Ovary (tissue), 9 donors: ENCODE results near the gene SRD5A3. TPM values are rescaled to one million over a fixed set of nuclear protein-coding genes. Genes with fewer than 3 reads are reported as not detected.

Experiments
- DNase-seq, 5 donors: peaks; one replicate each; pipeline ENCODE4 v3.0.0-alpha.2; 2019 to 2020
- H3K27ac ChIP-seq, 2 donors: fragments of 200-600 bp; one replicate each; pipeline versions ENCODE4 v1.5.1 to v1.8.0; 2019 to 2022
- H3K27me3 ChIP-seq: fragments of 200-600 bp; one replicate; pipeline ENCODE4 v1.8.0; 2022
- H3K36me3 ChIP-seq: fragments of 200-600 bp; sonication (generic); one replicate; pipeline ENCODE4 v1.5.1; 2019
- H3K4me1 ChIP-seq: one replicate; pipeline ENCODE4 v1.8.1; 2013; ENCODE audit warnings: mild to moderate bottlenecking, moderate library complexity; ENCODE audit not compliant: insufficient read depth
- H3K4me3 ChIP-seq: fragments of 200-600 bp; sonication (generic); one replicate; pipeline ENCODE4 v1.5.1; 2017
- H3K9me3 ChIP-seq, 2 donors: fragments of 200-600 bp in 1 of 2; sonication (generic) in 1 of 2; one replicate each; pipeline versions ENCODE4 v1.5.1 to v1.8.1; 2013 to 2019; ENCODE audit warnings: mild to moderate bottlenecking in 1 of 2, moderate library complexity in 1 of 2
- EP300 ChIP-seq: sonication (generic); formaldehyde crosslinking; IDR thresholded peaks from one replicate; pipeline ENCODE4 v1.6.1; 2017; ENCODE audit warnings: antibody characterized with exemption
- POLR2A ChIP-seq: fragments of 450-650 bp; IDR thresholded peaks from one replicate; pipeline ENCODE4 v1.6.1; 2017; ENCODE audit warnings: antibody characterized with exemption, mild to moderate bottlenecking, moderate library complexity
- WGBS, 3 donors: extraction: QIAGEN DNeasy Blood & Tissue Kit in 1 of 3; methylation state at CpG; one replicate each; pipeline versions ENCODE4 v1.1.5 to v1.1.7; 2013 to 2017; 5-methylcytosine and 5-hydroxymethylcytosine counted together
- intact Hi-C, 4 donors: fragments of 100-400 bp; cut with DNase I; formaldehyde crosslinking; loops; one replicate each; pipeline versions ENCODE4 v1.11.0 to v1.15.1; 2022 to 2023
- polyA plus RNA-seq, 2 donors: library from polyadenylated mRNA; stranded (reverse); fragments of 200-250 nt in 1 of 2; fragments of 350-450 nt in 1 of 2; fragmentation: Illumina TruSeq in 1 of 2; extraction: RNeasy Lipid Tissue Mini Kit (QIAGEN cat#74804) in 1 of 2; gene quantifications; one replicate each; pipeline ENCODE4 v1.2.3, GENCODE V29; 2013 to 2014
- total RNA-seq, 7 donors: library from RNA; depleted of rRNA in 2 of 7; stranded (reverse); fragments of >200 nt in 2 of 7; fragmentation: NEBNext Ultra II Directional in 3 of 7; extraction: Animal tissue kit (Norgen Biotek cat#: 25700) in 3 of 7; gene quantifications; one replicate each; pipeline versions ENCODE4 v1.1.0 to v1.2.4, GENCODE V29; 2016 to 2023
- TF ChIP-seq, protein P1 (sequence below), 3 donors: fragments of 450-650 bp in 2 of 3; fragments of 200-600 bp in 1 of 3; IDR thresholded peaks; one replicate each; pipeline versions ENCODE4 v1.5.1 to v1.8.0; 2016 to 2022; ENCODE audit warnings: antibody characterized with exemption in 3 of 3, mild to moderate bottlenecking in 1 of 3
- donor health status: DM: no; HTN: no; CAD: no; lungs with moderate emphysema.
- donor health status: DM: no; HTN: no; CAD: no.
- donor health status: Bipolar disorder and iron deficiency.
- donor health status: DM: yes; HTN: yes; CAD: no.
- donor health status: DM: no; HTN: no; CAD: no.
- donor health status: DM: yes; HTN: yes; CAD: no.

SRD5A3 gene
- total and polyA plus RNA-seq, 9 donors: 1.2 to 12.3 (median 2.9) TPM

DNA sequence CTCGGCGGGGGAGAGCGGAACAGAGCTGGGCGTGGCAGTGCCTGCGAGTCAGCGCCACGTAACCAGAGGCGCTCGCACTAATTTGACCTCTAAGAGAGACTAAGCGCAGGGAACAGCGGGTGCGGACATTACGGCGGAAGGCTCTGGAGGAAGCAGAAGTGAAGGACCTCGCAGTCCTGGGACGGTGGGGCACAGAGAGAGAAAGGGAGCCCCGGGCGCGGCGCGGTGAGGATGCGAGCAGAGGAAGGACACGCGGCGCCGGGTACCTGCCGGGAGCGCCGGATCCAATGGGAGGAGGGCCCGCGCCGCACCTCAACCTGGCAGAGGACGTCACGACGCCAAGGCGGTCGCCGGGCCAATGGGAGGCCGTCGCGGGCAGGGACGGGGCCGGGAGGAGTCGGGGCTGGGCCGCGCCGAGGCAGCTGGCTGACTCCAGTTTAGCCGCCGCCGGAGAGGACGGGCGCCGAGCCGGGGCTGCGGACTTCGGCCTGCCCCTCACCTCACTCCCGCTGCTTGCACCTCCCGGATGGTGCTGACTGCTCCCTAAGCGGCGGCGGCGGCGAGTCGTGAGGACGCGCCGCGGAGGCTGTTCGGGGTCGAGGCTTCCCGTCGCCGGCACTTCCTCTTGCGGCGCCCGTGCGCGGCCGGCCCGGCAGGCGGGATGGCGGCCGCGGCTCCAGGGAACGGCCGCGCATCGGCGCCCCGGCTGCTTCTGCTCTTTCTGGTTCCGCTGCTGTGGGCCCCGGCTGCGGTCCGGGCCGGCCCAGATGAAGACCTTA is 49.7 kb downstream of the SRD5A3 start, which contains the start of gene TMEM165:
Gene TMEM165 (plus strand): TSS at position 429 of the 779 bp plus-strand sequence. CDS start 233 bp downstream, at position 662.
- Histone ChIP-seq H3K9me3 (no peaks in the 10 kb centered on the region), H3K4me1 (peaks cover 5% of the 10 kb centered on the region), H3K36me3 (no peaks in the 10 kb centered on the region), H3K27me3 (no peaks in the 10 kb centered on the region), H3K4me3 (peak within 1 kb of the TSS; percentile 85), H3K27ac (peak within 1 kb of the TSS; percentile 92 to 95)
- 0 to 1% (median 0%) methylated on average over 64 to 95 of the region's 95 CpGs for WGBS, 3 donors
- intact Hi-C loops: loop anchor here in 2 of 4 donors (2.0 to 5.0 kb wide), 3 partner anchors 48 to 153 kb away; partner anchors contain the start of genes CLOCK (in 1 of the 2) and SRD5A3 (in 1 of the 2)
- TF ChIP-seq, protein P1, sequence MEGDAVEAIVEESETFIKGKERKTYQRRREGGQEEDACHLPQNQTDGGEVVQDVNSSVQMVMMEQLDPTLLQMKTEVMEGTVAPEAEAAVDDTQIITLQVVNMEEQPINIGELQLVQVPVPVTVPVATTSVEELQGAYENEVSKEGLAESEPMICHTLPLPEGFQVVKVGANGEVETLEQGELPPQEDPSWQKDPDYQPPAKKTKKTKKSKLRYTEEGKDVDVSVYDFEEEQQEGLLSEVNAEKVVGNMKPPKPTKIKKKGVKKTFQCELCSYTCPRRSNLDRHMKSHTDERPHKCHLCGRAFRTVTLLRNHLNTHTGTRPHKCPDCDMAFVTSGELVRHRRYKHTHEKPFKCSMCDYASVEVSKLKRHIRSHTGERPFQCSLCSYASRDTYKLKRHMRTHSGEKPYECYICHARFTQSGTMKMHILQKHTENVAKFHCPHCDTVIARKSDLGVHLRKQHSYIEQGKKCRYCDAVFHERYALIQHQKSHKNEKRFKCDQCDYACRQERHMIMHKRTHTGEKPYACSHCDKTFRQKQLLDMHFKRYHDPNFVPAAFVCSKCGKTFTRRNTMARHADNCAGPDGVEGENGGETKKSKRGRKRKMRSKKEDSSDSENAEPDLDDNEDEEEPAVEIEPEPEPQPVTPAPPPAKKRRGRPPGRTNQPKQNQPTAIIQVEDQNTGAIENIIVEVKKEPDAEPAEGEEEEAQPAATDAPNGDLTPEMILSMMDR (IDR thresholded peaks at IDR 0.05): peak in 1 of 3 donors; percentile 11
- TF ChIP-seq POLR2A (peak; percentile 90), EP300 (peak; percentile 32)
- DNase-seq: peak; percentile 88 to 91 (median 89)

DNA sequence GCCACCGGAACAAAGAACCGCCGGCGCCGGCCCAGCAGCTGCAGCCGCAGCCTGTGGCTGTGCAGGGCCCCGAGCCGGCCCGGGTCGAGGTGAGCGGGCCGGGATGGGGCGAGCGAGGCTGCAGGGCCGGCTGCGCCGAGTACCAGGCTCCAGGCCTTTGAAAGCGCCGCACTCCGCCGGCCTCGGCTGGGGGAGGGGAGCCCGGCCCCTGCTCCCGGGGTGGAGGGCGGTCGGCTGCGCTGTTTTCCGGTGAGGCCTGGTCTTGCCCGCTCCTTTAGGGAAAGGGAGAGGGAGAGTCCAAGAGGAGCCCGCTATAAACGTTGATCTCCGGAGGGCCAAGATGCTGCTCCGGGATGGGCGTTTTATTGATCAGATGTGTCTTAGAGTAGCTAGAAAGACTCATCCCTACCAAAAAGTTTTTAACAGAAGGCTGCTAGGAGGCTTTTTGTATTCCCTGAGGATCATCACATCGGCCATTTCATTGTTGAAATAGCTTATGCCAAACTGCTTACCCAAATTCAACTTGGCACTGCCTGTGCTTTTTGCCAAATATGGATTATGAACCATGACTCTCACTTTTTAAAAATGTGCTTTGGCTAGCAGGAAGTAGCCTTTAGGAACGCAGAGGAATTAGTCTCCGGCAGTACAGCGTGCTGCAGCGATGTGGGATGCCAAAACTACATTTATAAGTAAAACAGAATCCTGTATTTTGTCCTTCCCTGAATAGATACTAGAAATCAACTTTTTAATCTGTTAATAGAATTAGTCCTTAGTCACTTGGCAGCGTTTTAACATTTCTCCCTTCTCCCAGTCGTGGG is 50.5 kb downstream of the SRD5A3 start:
- H3K4me3 ChIP-seq: peak overlapping the region; percentile 85
- no peak for TF ChIP-seq EP300
- TF ChIP-seq POLR2A: no peak
- TF ChIP-seq, protein P1 (IDR thresholded peaks at IDR 0.05): no peak
- peaks cover 5% of the 10 kb centered on the region for H3K4me1 ChIP-seq
- H3K27ac ChIP-seq: peak overlapping the region; percentile 92 to 95
- peak; percentile 60 to 76 (median 70) for DNase-seq
- no peaks in the 10 kb centered on the region for H3K36me3 ChIP-seq
- no peaks in the 10 kb centered on the region for H3K9me3 ChIP-seq
- H3K27me3 ChIP-seq: no peaks in the 10 kb centered on the region
- 0% methylated on average over 36 to 41 of the region's 41 CpGs for WGBS, 3 donors
- intact Hi-C loops: loop anchor here in 1 of 4 donors (2.0 to 5.0 kb wide), 2 partner anchors 49 to 150 kb away; partner anchors contain the start of genes CLOCK and SRD5A3

DNA sequence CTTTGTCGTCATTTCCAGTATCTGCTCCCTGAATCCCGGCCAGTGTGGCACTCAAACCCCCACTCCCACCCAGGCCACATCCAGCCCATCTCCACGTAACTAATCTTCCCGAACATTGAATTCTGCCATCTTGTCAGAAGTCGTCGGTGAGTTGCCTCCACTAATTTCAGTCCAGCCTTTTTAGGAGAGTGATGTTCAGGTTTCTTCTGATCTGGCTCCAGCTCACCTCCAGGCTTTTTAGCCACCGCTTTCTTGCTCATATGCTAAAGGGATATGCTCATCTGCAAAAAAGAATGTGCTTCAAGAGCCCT is 51.0 kb downstream of the SRD5A3 start:
- TF ChIP-seq POLR2A (no peak), EP300 (no peak)
- TF ChIP-seq, protein P1 (IDR thresholded peaks at IDR 0.05): no peak
- H3K27ac ChIP-seq: peak overlapping the region; percentile 58 to 95
- peak overlapping the region; percentile 85 for H3K4me3 ChIP-seq
- H3K27me3 ChIP-seq: no peaks in the 10 kb centered on the region
- peak in 3 of 5 donors; percentile 43 to 47 (median 46) for DNase-seq
- intact Hi-C loops: loop anchor here in 1 of 4 donors (2.0 to 5.0 kb wide), 2 partner anchors 50 to 150 kb away; partner anchors contain the start of genes CLOCK and SRD5A3
- no peaks in the 10 kb centered on the region for H3K36me3 ChIP-seq
- H3K9me3 ChIP-seq: no peaks in the 10 kb centered on the region
- peaks cover 5% of the 10 kb centered on the region for H3K4me1 ChIP-seq
- WGBS, 3 donors: 4 to 5% (median 5%) methylated on average over 7 of the region's 7 CpGs
